Measurements from ENCODE around the gene LDHD.

DNA sequence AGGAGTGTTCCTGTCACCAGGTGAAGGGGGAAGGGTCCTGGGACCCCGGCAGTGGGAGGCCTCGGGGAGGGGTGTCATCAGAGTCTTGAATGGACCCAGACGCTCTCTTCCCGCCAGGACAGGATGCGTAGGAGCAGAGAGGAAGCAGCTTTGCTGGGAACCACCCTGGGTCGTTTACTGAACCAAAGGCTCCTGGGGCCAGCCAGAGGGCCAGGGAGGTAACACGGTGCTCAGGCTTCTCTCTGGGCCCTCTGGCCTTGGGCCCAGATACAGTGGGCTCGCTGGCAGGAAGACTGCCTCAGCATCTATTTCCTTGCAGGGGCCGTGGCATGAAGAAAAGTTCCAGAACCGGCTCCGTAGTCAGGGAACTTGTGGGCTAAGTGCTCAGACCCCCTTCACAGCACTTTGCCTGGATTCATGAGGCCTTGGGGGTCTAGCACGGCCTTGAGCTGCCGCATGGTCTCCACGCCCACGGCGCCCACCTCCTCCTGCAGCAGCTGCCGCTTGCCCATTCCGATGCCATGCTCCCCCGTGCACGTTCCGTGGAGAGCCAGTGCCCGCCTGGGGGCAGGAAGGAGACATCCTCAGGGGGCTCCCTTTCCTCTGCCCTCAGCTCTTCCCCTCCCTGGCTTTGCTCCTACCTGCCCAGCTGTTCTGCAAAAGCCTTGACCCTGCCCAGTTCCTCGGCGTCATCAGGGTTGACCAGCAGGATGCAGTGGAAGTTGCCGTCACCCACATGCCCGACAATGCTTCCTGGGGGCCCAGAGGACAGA lies 4.4 kb downstream of the LDHD start:
- no peak for TF ChIP-seq TAF1 (IDR thresholded peaks at IDR 0.05; ENCODE audit: borderline replicate concordance, insufficient read depth, low read length)
- TF ChIP-seq POLR2AphosphoS5 (IDR thresholded peaks at IDR 0.05; ENCODE audit: low read depth, low read length): no peak
